ENCODE data around the gene OAT.

Gene OAT

GRCh38 chr10:124458889-124459288 lies 40.2 kb upstream of the OAT start:
- H3K4me1 ChIP-seq (ENCODE audit: low read length), result no peaks in the 10 kb centered on the region
- TF ChIP-seq EZH2 (optimal IDR thresholded peaks at IDR 0.05; ENCODE audit: low read depth, low read length), result no peak
- no peak for TF ChIP-seq EZH2phosphoT487 (IDR thresholded peaks at IDR 0.05; ENCODE audit: low read length)
- no peak for TF ChIP-seq CTCF (IDR thresholded peaks at IDR 0.05; ENCODE audit: low read length)
- H3K36me3 ChIP-seq (replicated peaks; ENCODE audit: insufficient read depth, low read length), result no peaks in the 10 kb centered on the region
- peaks cover 6% of the 10 kb centered on the region; the same call in 1 of the 2 replicates for H3K27me3 ChIP-seq (replicated peaks; ENCODE audit: insufficient read depth, low read length)
- no peaks in the 10 kb centered on the region for H3K9me2 ChIP-seq (replicated peaks; ENCODE audit: insufficient read depth, low read length)
- H3K9me3 ChIP-seq (replicated peaks; ENCODE audit: insufficient read depth, low read length), result no peaks in the 10 kb centered on the region
- H3K79me2 ChIP-seq (ENCODE audit: low read length), result no peaks in the 10 kb centered on the region
- H3K4me2 ChIP-seq (ENCODE audit: low read depth, low read length), result no peak overlapping the region
- no peak overlapping the region for H3K27ac ChIP-seq (ENCODE audit: low read length)
- H2AFZ ChIP-seq (ENCODE audit: low read length), result no peak overlapping the region
- no peak overlapping the region for H3K9ac ChIP-seq (ENCODE audit: low read length)
- DNase-seq, result no peak
- no peaks in the 10 kb centered on the region for H3F3A ChIP-seq (ENCODE audit: insufficient read depth, low read length)
- H4K20me1 ChIP-seq (ENCODE audit: insufficient read depth, low read length), result no peaks in the 10 kb centered on the region
- H3K4me3 ChIP-seq (ENCODE audit: low read length), result no peak overlapping the region

GRCh38 chr10:124458473-124458872 lies 39.8 kb upstream of the OAT start:
- Histone ChIP-seq H3K9me3 (replicated peaks; ENCODE audit: insufficient read depth, low read length) (no peaks in the 10 kb centered on the region), H3K4me1 (ENCODE audit: low read length) (no peaks in the 10 kb centered on the region), H3K4me3 (ENCODE audit: low read length) (no peak overlapping the region), H3K4me2 (ENCODE audit: low read depth, low read length) (no peak overlapping the region), H3K27me3 (replicated peaks; ENCODE audit: insufficient read depth, low read length) (peaks cover 6% of the 10 kb centered on the region; the same call in 1 of the 2 replicates), H3K9me2 (replicated peaks; ENCODE audit: insufficient read depth, low read length) (no peaks in the 10 kb centered on the region), H3K36me3 (replicated peaks; ENCODE audit: insufficient read depth, low read length) (no peaks in the 10 kb centered on the region), H2AFZ (ENCODE audit: low read length) (no peak overlapping the region), H3F3A (ENCODE audit: insufficient read depth, low read length) (no peaks in the 10 kb centered on the region), H4K20me1 (ENCODE audit: insufficient read depth, low read length) (no peaks in the 10 kb centered on the region), H3K79me2 (ENCODE audit: low read length) (no peaks in the 10 kb centered on the region), H3K27ac (ENCODE audit: low read length) (no peak overlapping the region), H3K9ac (ENCODE audit: low read length) (no peak overlapping the region)
- DNase-seq, result no peak
- no peak for TF ChIP-seq CTCF (IDR thresholded peaks at IDR 0.05; ENCODE audit: low read length)
- TF ChIP-seq EZH2 (optimal IDR thresholded peaks at IDR 0.05; ENCODE audit: low read depth, low read length), result no peak
- no peak for TF ChIP-seq EZH2phosphoT487 (IDR thresholded peaks at IDR 0.05; ENCODE audit: low read length)

- DNase-seq, result no peak
- TF ChIP-seq CTCF (IDR thresholded peaks at IDR 0.05; ENCODE audit: low read length), result no peak
- TF ChIP-seq EZH2 (optimal IDR thresholded peaks at IDR 0.05; ENCODE audit: low read depth, low read length), result no peak
- TF ChIP-seq EZH2phosphoT487 (IDR thresholded peaks at IDR 0.05; ENCODE audit: low read length), result no peak
- no peaks in the 10 kb centered on the region for H3F3A ChIP-seq (ENCODE audit: insufficient read depth, low read length)
- no peaks in the 10 kb centered on the region for H3K9me2 ChIP-seq (replicated peaks; ENCODE audit: insufficient read depth, low read length)
- H3K36me3 ChIP-seq (replicated peaks; ENCODE audit: insufficient read depth, low read length), result no peaks in the 10 kb centered on the region
- no peak overlapping the region for H3K4me2 ChIP-seq (ENCODE audit: low read depth, low read length)
- no peak overlapping the region for H3K9ac ChIP-seq (ENCODE audit: low read length)
- H3K9me3 ChIP-seq (replicated peaks; ENCODE audit: insufficient read depth, low read length), result no peaks in the 10 kb centered on the region
- H4K20me1 ChIP-seq (ENCODE audit: insufficient read depth, low read length), result no peaks in the 10 kb centered on the region
- no peaks in the 10 kb centered on the region for H3K79me2 ChIP-seq (ENCODE audit: low read length)
- no peaks in the 10 kb centered on the region for H3K4me1 ChIP-seq (ENCODE audit: low read length)
- no peak overlapping the region for H3K27ac ChIP-seq (ENCODE audit: low read length)
- H2AFZ ChIP-seq (ENCODE audit: low read length), result no peak overlapping the region
- peaks cover 27% of the 10 kb centered on the region for H3K27me3 ChIP-seq (replicated peaks; ENCODE audit: insufficient read depth, low read length)
- H3K4me3 ChIP-seq (ENCODE audit: low read length), result no peak overlapping the region
Observed at GRCh38 chr10:124455441-124455840, 36.7 kb upstream of the OAT start.

Data from MM.1S (cell line).